Uterus (tissue), 2 donors: ENCODE data around the gene HLCS.

Source experiments
- POLR2A ChIP-seq, 2 donors: fragments of 450-650 bp; IDR thresholded peaks; one replicate each; pipeline ENCODE4 v1.6.1; 2016; ENCODE audit warnings: antibody characterized with exemption in 2 of 2, mild to moderate bottlenecking in 1 of 2, moderate library complexity in 1 of 2
- TF ChIP-seq, protein P1 (sequence below), 4 experiments: fragments of 200-600 bp in 2 of 4; fragments of 450-650 bp in 2 of 4; sonication (generic) in 2 of 4; IDR thresholded peaks; one replicate each; pipeline ENCODE4 v1.5.1; 2016 to 2019; ENCODE audit warnings: antibody characterized with exemption in 4 of 4, mild to moderate bottlenecking in 2 of 4, moderate library complexity in 1 of 4

DNA sequence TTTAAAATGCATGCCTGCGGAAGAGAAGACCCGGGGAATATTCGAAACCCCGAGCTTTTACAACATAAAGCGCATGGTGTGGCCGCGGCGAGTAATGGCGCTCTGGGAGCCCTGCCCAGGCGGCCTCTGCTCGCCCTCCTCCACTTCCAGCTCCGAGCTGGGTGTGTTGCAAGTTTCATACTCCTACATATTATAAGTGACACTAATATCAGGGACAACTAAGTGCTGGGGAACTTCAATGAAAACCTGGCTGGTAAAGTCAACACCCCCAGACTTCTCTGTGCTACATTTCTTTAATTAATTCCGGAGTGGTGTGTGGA lies 255.8 kb downstream of the HLCS start:
- TF ChIP-seq, protein P1, sequence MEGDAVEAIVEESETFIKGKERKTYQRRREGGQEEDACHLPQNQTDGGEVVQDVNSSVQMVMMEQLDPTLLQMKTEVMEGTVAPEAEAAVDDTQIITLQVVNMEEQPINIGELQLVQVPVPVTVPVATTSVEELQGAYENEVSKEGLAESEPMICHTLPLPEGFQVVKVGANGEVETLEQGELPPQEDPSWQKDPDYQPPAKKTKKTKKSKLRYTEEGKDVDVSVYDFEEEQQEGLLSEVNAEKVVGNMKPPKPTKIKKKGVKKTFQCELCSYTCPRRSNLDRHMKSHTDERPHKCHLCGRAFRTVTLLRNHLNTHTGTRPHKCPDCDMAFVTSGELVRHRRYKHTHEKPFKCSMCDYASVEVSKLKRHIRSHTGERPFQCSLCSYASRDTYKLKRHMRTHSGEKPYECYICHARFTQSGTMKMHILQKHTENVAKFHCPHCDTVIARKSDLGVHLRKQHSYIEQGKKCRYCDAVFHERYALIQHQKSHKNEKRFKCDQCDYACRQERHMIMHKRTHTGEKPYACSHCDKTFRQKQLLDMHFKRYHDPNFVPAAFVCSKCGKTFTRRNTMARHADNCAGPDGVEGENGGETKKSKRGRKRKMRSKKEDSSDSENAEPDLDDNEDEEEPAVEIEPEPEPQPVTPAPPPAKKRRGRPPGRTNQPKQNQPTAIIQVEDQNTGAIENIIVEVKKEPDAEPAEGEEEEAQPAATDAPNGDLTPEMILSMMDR (IDR thresholded peaks at IDR 0.05): no peak
- no peak for TF ChIP-seq POLR2A (IDR thresholded peaks at IDR 0.05)
